SK-N-SH (cell line): ENCODE data around the gene CYREN. TPM values are rescaled to one million over a fixed set of nuclear protein-coding genes. Genes with fewer than 3 reads are reported as not detected.

Source experiments
- CTCF ChIA-PET: fragments of 300-600, 350-600 bp; formaldehyde crosslinking; extraction: SDS; loops from one replicate; lab custom pipeline; 2021; lab: Yijun Ruan, JAX
- POLR2A ChIA-PET: fragments of 350-600 bp; sonication (Branson Sonifier 250); formaldehyde crosslinking; extraction: SDS; loops from one replicate; lab custom pipeline; 2020; ENCODE audit warnings: antibody characterized with exemption, inconsistent platforms; lab: Yijun Ruan, JAX
- DNase-seq: peaks from one replicate; pipeline ENCODE4 v3.0.0; 2012
- H2AFZ ChIP-seq: fragments of 200-600 bp; sonication (generic); 2 replicates; pipeline ENCODE4 v1.8.1; 2016; ENCODE audit warnings: antibody characterized with exemption, mild to moderate bottlenecking, low read depth
- H3F3A ChIP-seq: fragments of 200-600 bp; sonication (generic); replicated peaks from 2 replicates; pipeline ENCODE3; 2016; ENCODE audit warnings: antibody characterized with exemption, mild to moderate bottlenecking; ENCODE audit not compliant: insufficient read depth
- H3K27ac ChIP-seq, 2 experiments: fragments of 200-500 bp in 1 of 2; fragments of 200-600 bp in 1 of 2; sonication (Bioruptor generic) in 1 of 2; sonication (generic), shearing (Covaris generic) in 1 of 2; 2 replicates each; pipeline versions ENCODE4 v1.5.1 to v1.6.1; 2014 to 2016; ENCODE audit warnings: low read depth in 2 of 2, inconsistent platforms in 1 of 2, low read length in 1 of 2, mild to moderate bottlenecking in 1 of 2, mixed read lengths in 1 of 2
- H3K27me3 ChIP-seq: fragments of 200-600 bp; sonication (generic), shearing (Covaris generic); 2 replicates; pipeline ENCODE4 v1.6.1; 2016; ENCODE audit warnings: mixed run types; ENCODE audit not compliant: insufficient read depth
- H3K36me3 ChIP-seq, 2 experiments: fragments of 200-500 bp in 1 of 2; fragments of 200-600 bp in 1 of 2; sonication (Bioruptor generic) in 1 of 2; sonication (generic) in 1 of 2; replicated peaks in 1 of 2; 2 replicates each; pipeline versions ENCODE3 to v1.5.1; 2014 to 2016; ENCODE audit warnings: low read length in 1 of 2, mild to moderate bottlenecking in 1 of 2; ENCODE audit not compliant: insufficient read depth in 2 of 2, control insufficient read depth in 1 of 2
- H3K4me1 ChIP-seq, 2 experiments: fragments of 200-500 bp in 1 of 2; fragments of 200-600 bp in 1 of 2; sonication (Bioruptor generic) in 1 of 2; sonication (generic), shearing (Covaris generic) in 1 of 2; 2 replicates each; pipeline versions ENCODE4 v1.5.1 to v1.6.1; 2014 to 2016; ENCODE audit warnings: low read depth in 1 of 2, low read length in 1 of 2, mixed run types in 1 of 2; ENCODE audit not compliant: insufficient read depth in 2 of 2, control insufficient read depth in 1 of 2
- H3K4me2 ChIP-seq: fragments of 200-600 bp; sonication (generic), shearing (Covaris generic); 2 replicates; pipeline ENCODE4 v1.6.1; 2017; ENCODE audit warnings: mixed run types
- H3K4me3 ChIP-seq, 2 experiments: fragments of 200-500 bp in 1 of 2; fragments of 200-600 bp in 1 of 2; sonication (Bioruptor generic) in 1 of 2; sonication (generic), shearing (Covaris generic) in 1 of 2; 2 replicates each; pipeline versions ENCODE4 v1.5.1 to v1.8.1; 2014 to 2016; ENCODE audit warnings: low read depth in 2 of 2, inconsistent platforms in 1 of 2, low read length in 1 of 2, mild to moderate bottlenecking in 1 of 2, mixed read lengths in 1 of 2, moderate library complexity in 1 of 2
- H3K79me2 ChIP-seq: fragments of 200-600 bp; sonication (generic); 2 replicates; pipeline ENCODE4 v1.8.1; 2017; ENCODE audit warnings: mild to moderate bottlenecking; ENCODE audit not compliant: insufficient read depth
- H3K9ac ChIP-seq: fragments of 200-600 bp; sonication (generic); 2 replicates; pipeline ENCODE4 v1.6.1; 2017; ENCODE audit warnings: mixed run types
- H3K9me2 ChIP-seq: fragments of 200-600 bp; sonication (generic); 2 replicates; pipeline ENCODE4 v1.6.1; 2017; ENCODE audit warnings: mixed run types
- H3K9me3 ChIP-seq: fragments of 200-600 bp; sonication (generic); 2 replicates; pipeline ENCODE4 v1.6.1; 2017; ENCODE audit warnings: mixed run types, mild to moderate bottlenecking, moderate library complexity
- H4K20me1 ChIP-seq: fragments of 200-600 bp; sonication (generic); 2 replicates; pipeline ENCODE4 v1.6.1; 2017; ENCODE audit warnings: mild to moderate bottlenecking, mixed run types; ENCODE audit not compliant: insufficient read depth
- FOSL2 ChIP-seq: IDR thresholded peaks from 2 replicates; pipeline ENCODE4 v1.4.0; 2012; ENCODE audit warnings: low read depth, mild to moderate bottlenecking, moderate library complexity, borderline replicate concordance
- GATA2 ChIP-seq: sonication (generic); formaldehyde crosslinking; IDR thresholded peaks from 2 replicates; pipeline ENCODE4 v1.5.0; 2020; ENCODE audit warnings: mild to moderate bottlenecking, missing genetic modification reagents
- IRF3 ChIP-seq: fragments of 150-350 bp; IDR thresholded peaks from 2 replicates; pipeline ENCODE4 v1.6.1; 2016; ENCODE audit warnings: mild to moderate bottlenecking, low read depth, low read length
- MAX ChIP-seq: IDR thresholded peaks from 2 replicates; pipeline ENCODE4 v1.4.0; 2012; ENCODE audit warnings: low read depth
- PBX3 ChIP-seq: IDR thresholded peaks from 2 replicates; pipeline ENCODE4; 2012
- RCOR1 ChIP-seq: fragments of 150-350 bp; IDR thresholded peaks from 2 replicates; pipeline ENCODE4 v1.6.1; 2017; ENCODE audit warnings: antibody characterized with exemption, low read length
- REST ChIP-seq: IDR thresholded peaks from 2 replicates; pipeline ENCODE4 v1.6.1; 2012; ENCODE audit warnings: mild to moderate bottlenecking, low read depth, low read length, moderate library complexity
- SMC3 ChIP-seq: IDR thresholded peaks from 2 replicates; pipeline ENCODE4 v1.6.1; 2012; ENCODE audit warnings: low read depth, low read length, improper control_type of control experiment
- TAF1 ChIP-seq: IDR thresholded peaks from 2 replicates; pipeline ENCODE4 v1.6.1; 2012; ENCODE audit warnings: low read depth, mild to moderate bottlenecking, low read length, moderate library complexity, borderline replicate concordance
- USF1 ChIP-seq: IDR thresholded peaks from 2 replicates; pipeline ENCODE4 v1.4.0; 2012; ENCODE audit warnings: low read depth, borderline replicate concordance
- USF2 ChIP-seq: fragments of 150-350 bp; IDR thresholded peaks from 2 replicates; pipeline ENCODE4 v1.6.1; 2017; ENCODE audit warnings: antibody characterized with exemption, low read length, low read depth, borderline replicate concordance
- YY1 ChIP-seq: IDR thresholded peaks from 2 replicates; pipeline ENCODE4 v1.4.0; 2012; ENCODE audit warnings: low read depth, mild to moderate bottlenecking
- ZBTB33 ChIP-seq: IDR thresholded peaks from 2 replicates; pipeline ENCODE4 v1.4.0; 2012; ENCODE audit warnings: low read depth, borderline replicate concordance
- WGBS: methylation state at CpG from one replicate; pipeline ENCODE4 v1.1.6; 2017; ENCODE audit warnings: low lambda C conversion rate; 5-methylcytosine and 5-hydroxymethylcytosine counted together
- polyA plus RNA-seq, 3 experiments: library from polyadenylated mRNA; depleted of rRNA; stranded (reverse); fragments of >200 nt; gene quantifications; 2 replicates each; pipeline ENCODE4 v1.2.3, GENCODE V29; 2012

Gene CYREN
- polyA plus RNA-seq, 1 of the 3 experiments (the other 2 are of a cell fraction): 53.4 TPM

- no peak overlapping the region for H3K27ac ChIP-seq
- CTCF ChIA-PET: interaction anchor here (6.1 kb wide), 1 partner anchor 13 kb away, joined by 36 read pairs; the partner anchor contains the start of gene CYREN
- DNase-seq: no peak
- H4K20me1 ChIP-seq: no peaks in the 10 kb centered on the region
- H3K9me2 ChIP-seq: no peaks in the 10 kb centered on the region
- no peaks in the 10 kb centered on the region for H3F3A ChIP-seq
- H3K27me3 ChIP-seq: no peaks in the 10 kb centered on the region
- no peak overlapping the region for H3K4me2 ChIP-seq
- no peak overlapping the region for H3K4me3 ChIP-seq
- no peaks in the 10 kb centered on the region for H3K79me2 ChIP-seq
- no peak overlapping the region for H2AFZ ChIP-seq
- peaks cover 14 to 36% of the 10 kb centered on the region in 2 experiments for H3K36me3 ChIP-seq
- WGBS: 92% methylated on average over 7 of the region's 7 CpGs
- H3K9ac ChIP-seq: no peak overlapping the region
- peaks cover 28% of the 10 kb centered on the region for H3K9me3 ChIP-seq
- H3K4me1 ChIP-seq: no peaks in the 10 kb centered on the region
- no peak for TF ChIP-seq USF1
- TF ChIP-seq YY1: no peak
- no peak for TF ChIP-seq GATA2
- no peak for TF ChIP-seq SMC3
- TF ChIP-seq MAX: no peak
- no peak for TF ChIP-seq IRF3
- TF ChIP-seq RCOR1: no peak
- POLR2A ChIA-PET: no interaction called here
These were observed 13.0 kb upstream of the CYREN start for GRCh38 chr7:135183478-135183877.

GRCh38 chr7:135181929-135182678 is 11.6 kb upstream of the CYREN start:
- H3K9ac ChIP-seq: no peak overlapping the region
- H3K79me2 ChIP-seq: no peaks in the 10 kb centered on the region
- TF ChIP-seq TAF1 (no peak), PBX3 (no peak), ZBTB33 (no peak), REST (no peak), FOSL2 (no peak), GATA2 (no peak), USF2 (no peak)
- TF ChIP-seq, all 33 proteins: peak for 0
- no peak overlapping the region; a peak in 1 of 4 replicates for H3K4me3 ChIP-seq
- peaks cover 28% of the 10 kb centered on the region for H3K9me3 ChIP-seq
- H3F3A ChIP-seq: no peaks in the 10 kb centered on the region
- no peaks in the 10 kb centered on the region for H3K4me1 ChIP-seq
- ChIA-PET POLR2A (no interaction called here), CTCF (interaction anchor here (6.1 kb wide), 1 partner anchor 12 kb away, joined by 36 read pairs; the partner anchor contains the start of gene CYREN)
- 88% methylated on average over 30 of the region's 31 CpGs for WGBS
- H2AFZ ChIP-seq: no peak overlapping the region
- peaks cover 11 to 24% of the 10 kb centered on the region in 2 experiments for H3K36me3 ChIP-seq
- H3K27me3 ChIP-seq: no peaks in the 10 kb centered on the region
- H3K4me2 ChIP-seq: no peak overlapping the region
- no peak overlapping the region for H3K27ac ChIP-seq
- H3K9me2 ChIP-seq: no peaks in the 10 kb centered on the region
- no peak for DNase-seq
- no peaks in the 10 kb centered on the region for H4K20me1 ChIP-seq
